GM19455 (cell line): ENCODE data around the gene PSEN1.

ENCODE experiments used
- ATAC-seq: cut with Tn5 transposase; IDR thresholded peaks from one replicate; pipeline ENCODE4 v1.9.1; 2021; ENCODE audit not compliant: unreplicated experiment

Gene PSEN1

GRCh38 chr14:73252491-73253322 lies 116.4 kb downstream of the PSEN1 start:
- ATAC-seq = no peak

GRCh38 chr14:73253323-73253610 lies 117.0 kb downstream of the PSEN1 start:
- ATAC-seq = no peak

GRCh38 chr14:73253721-73254120 lies 117.4 kb downstream of the PSEN1 start:
- ATAC-seq = no peak

- no peak for ATAC-seq
These were observed 118.1 kb downstream of the PSEN1 start for GRCh38 chr14:73254247-73255004.

GRCh38 chr14:73255005-73255400 lies 118.7 kb downstream of the PSEN1 start:
- ATAC-seq = no peak

GRCh38 chr14:73255693-73256225 lies 119.5 kb downstream of the PSEN1 start:
- ATAC-seq = no peak

- no peak for ATAC-seq
These were observed 121.8 kb downstream of the PSEN1 start for GRCh38 chr14:73258076-73258475.

GRCh38 chr14:73258845-73259611 lies 122.7 kb downstream of the PSEN1 start:
- ATAC-seq = no peak

GRCh38 chr14:73259837-73260236 lies 123.5 kb downstream of the PSEN1 start:
- no peak for ATAC-seq

GRCh38 chr14:73260574-73260973 lies 124.3 kb downstream of the PSEN1 start:
- no peak for ATAC-seq

GRCh38 chr14:73261075-73261474 lies 124.8 kb downstream of the PSEN1 start:
- no peak for ATAC-seq

GRCh38 chr14:73261520-73262426 lies 125.5 kb downstream of the PSEN1 start:
- ATAC-seq = no peak

- no peak for ATAC-seq
These were observed 126.3 kb downstream of the PSEN1 start for GRCh38 chr14:73262427-73263183.

- no peak for ATAC-seq
These were observed 127.3 kb downstream of the PSEN1 start for GRCh38 chr14:73263606-73264005.

- ATAC-seq = no peak
These were observed 128.0 kb downstream of the PSEN1 start for GRCh38 chr14:73264080-73264884.

GRCh38 chr14:73264885-73265720 lies 128.8 kb downstream of the PSEN1 start:
- ATAC-seq = no peak

GRCh38 chr14:73265721-73266046 lies 129.4 kb downstream of the PSEN1 start:
- ATAC-seq = no peak

GRCh38 chr14:73266317-73266716 lies 130.0 kb downstream of the PSEN1 start:
- no peak for ATAC-seq
